Endothelial cell of umbilical vein (primary cell): Measurements from ENCODE around the gene FHOD1.

Experiments
- CTCF ChIP-seq, 2 donors: IDR thresholded peaks; 1 replicate in 1 of 2; 2 replicates in 1 of 2; pipeline ENCODE4 v1.5.1; 2011; ENCODE audit warnings: low read length in 2 of 2, mild to moderate bottlenecking in 2 of 2, moderate library complexity in 2 of 2, control low read depth in 1 of 2, inconsistent platforms in 1 of 2, low read depth in 1 of 2; ENCODE audit not compliant: insufficient read depth in 1 of 2; ENCODE audit errors: extremely low read depth in 1 of 2
- EZH2 ChIP-seq: IDR thresholded peaks from 2 replicates; pipeline ENCODE4 v1.6.1; 2012; ENCODE audit warnings: borderline replicate concordance, low read depth, mild to moderate bottlenecking, moderate library complexity, low read length, inconsistent platforms; ENCODE audit not compliant: severe bottlenecking
- MAX ChIP-seq: IDR thresholded peaks from 2 replicates; pipeline ENCODE4 v1.6.1; 2011; ENCODE audit not compliant: insufficient read depth, insufficient read length
- POLR2AphosphoS5 ChIP-seq: IDR thresholded peaks from 2 replicates; pipeline ENCODE4 v1.6.1; 2012; ENCODE audit warnings: low read depth, mild to moderate bottlenecking, control low read depth, low read length, moderate library complexity; ENCODE audit not compliant: insufficient read depth

GRCh38 chr16:67296420-67296819, 49.1 kb upstream of the FHOD1 start:
- TF ChIP-seq CTCF (IDR thresholded peaks at IDR 0.05; ENCODE audit: extremely low read depth in 1 of 2, insufficient read depth in 1 of 2, low read depth in 1 of 2, low read length in 2 of 2): no peak
- no peak for TF ChIP-seq EZH2
- TF ChIP-seq POLR2AphosphoS5: no peak
- TF ChIP-seq MAX: no peak
